OCI-LY1 (cell line): ENCODE results near the gene BLCAP.

Source experiments
- CTCF ChIP-seq: fragments of 200-600 bp; sonication (generic), shearing (Covaris generic); IDR thresholded peaks from 2 replicates; pipeline ENCODE4 v1.5.1; 2017; ENCODE audit warnings: mild to moderate bottlenecking, antibody characterized with exemption, low read length, moderate library complexity, mixed read lengths
- EZH2 ChIP-seq: fragments of 200-600 bp; sonication (generic), shearing (Covaris generic); IDR thresholded peaks from 2 replicates; pipeline ENCODE4 v1.8.0; 2017; ENCODE audit warnings: borderline replicate concordance, mixed run types, mild to moderate bottlenecking, antibody characterized with exemption, low read length, moderate library complexity, mixed read lengths

GRCh38 chr20:37545516-37545915 lies 17.8 kb upstream of the BLCAP start:
- no peak for TF ChIP-seq CTCF
- TF ChIP-seq EZH2 = no peak
